ENCODE data around the gene POLK.

- TF ChIP-seq CTCF (IDR thresholded peaks at IDR 0.05) (no peak), POLR2A (IDR thresholded peaks at IDR 0.05) (no peak)
These were observed 17.5 kb downstream of the POLK start for GRCh38 chr5:75529185-75529584.

Data from heart left ventricle (tissue), 13 donors.